DMS153 treated with DMSO at 0.1 percent for 48 hours (cell line): ENCODE measurements around the gene MRPS18B.

Experiments used
- DNase-seq: peaks from one replicate; lab custom pipeline; 2025; ENCODE audit not compliant: unreplicated experiment; lab: John Stamatoyannopoulos, UW

The MRPS18B gene

DNA sequence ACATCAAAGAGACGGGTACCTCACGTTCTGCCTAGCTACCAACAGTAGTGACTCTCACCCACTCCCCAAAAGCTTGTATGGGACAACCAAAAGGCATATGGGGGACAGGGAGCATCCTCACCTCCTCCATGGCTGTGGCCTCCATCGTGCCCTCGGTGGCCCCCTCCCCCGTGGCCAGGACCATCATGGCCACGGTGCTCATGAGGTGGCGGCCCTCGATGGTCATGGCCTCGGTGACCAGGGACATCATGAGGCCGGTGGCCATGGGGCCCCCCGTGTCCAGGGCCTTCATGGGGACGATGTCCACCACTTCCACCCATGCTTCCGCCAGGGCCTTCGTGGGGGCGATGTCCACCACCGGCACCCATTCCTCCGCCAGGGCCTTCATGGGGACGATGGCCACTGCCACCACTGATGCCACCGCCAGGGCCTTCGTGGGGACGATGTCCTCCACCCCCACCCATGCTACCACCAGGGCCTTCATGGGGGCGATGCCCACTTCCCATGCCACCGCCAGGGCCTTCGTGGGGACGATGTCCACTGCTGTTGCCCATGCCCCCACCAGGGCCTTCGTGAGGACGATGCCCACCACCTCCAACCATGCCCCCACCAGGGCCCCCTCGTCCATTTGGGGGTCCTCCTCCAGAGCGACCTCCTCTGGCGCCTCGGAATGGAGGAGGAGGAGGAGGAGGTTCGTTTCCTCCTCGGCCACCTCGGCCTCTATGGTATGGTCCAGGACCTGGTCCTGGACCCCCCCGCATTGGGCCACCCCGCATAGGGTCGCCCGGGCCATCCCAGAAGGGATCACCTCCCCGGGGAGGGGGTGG, 15.6 kb upstream of the MRPS18B start:
- DNase-seq: no peak

DNA sequence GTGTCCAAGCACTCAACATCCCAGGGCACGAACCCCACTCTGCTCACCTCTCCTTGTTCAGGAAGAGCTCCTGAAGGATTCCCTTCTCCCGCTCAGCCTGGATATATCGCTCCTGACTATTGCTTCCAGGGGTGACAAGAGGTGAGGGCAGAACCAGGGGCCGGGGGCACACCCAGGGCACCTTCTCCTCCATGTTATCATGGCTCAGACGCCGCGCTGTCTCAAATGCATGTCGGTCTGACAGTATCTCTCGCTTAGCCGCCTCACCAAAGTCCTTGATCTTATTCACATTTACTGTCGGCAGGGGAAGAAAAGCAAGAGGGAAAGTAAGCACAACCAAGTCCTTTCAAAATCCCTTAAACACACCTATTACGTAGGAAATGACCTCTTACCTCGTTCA, 13.7 kb upstream of the MRPS18B start:
- no peak for DNase-seq

DNA sequence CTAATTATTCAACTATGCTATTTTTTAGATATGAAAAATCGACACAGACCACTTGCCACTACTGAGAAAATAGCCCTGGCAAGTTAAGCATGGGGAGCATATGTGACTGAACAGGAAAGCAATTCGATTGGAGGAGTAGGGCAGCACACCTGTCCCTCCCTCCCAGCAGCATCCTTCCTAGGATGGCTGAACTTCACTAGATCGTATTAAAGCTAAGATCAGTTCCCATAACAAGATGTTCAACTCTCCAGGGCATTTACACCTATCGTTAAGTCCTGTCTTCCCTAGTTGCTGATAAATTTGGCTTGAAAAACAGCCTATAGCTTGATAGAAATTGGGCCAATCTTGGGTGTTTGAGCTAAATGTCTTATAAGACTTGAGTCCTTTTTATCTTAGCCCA, 7.6 kb upstream of the MRPS18B start:
- DNase-seq: no peak

DNA sequence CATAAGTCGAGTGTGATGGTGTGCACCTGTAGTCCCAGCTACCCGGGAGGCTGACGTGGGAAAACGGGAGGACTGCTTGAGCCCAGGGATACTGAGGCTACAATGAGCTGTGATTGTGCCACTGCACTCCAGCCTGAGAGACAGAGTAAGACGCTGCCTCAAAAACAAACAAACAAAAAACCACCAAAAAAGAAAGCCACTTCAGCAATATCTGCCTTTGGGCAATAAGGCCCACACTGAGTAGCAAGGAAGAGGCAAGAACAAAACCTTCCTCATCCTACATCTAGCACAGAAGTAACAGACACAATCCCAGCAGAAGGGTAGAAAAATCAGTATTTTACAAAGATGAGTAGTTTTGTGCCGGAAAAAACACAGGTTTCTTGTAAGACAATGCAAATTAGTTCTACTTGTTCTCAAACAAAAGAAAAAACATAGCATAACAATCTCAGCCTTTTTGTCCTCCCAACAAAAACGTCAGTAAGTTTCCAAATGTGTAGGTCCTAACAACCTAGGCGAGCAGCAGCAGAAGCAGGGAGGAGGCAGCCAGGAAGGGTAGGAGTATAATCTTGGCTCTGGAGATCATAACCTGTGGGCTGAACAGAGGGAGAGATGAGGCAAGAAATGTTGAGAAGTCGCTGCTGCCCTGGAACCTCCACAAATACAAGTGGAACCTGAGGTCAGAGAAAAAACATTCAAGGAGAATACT, 6.3 kb upstream of the MRPS18B start:
- no peak for DNase-seq

DNA sequence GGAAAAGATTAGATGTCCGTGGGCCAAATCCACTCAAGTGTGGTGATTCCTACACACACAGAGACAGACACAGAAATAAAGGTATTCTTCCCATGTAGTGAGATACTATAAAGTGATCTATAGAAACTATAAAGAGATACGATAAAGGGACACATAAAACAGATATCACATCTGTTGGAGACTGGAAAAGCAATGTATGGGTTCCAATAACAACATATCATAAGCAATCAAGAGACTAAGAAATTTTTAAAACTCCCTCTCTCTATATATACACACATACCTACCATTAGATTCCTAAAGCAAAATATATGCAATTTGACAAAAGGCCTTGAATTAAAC, 5.8 kb upstream of the MRPS18B start:
- no peak for DNase-seq

DNA sequence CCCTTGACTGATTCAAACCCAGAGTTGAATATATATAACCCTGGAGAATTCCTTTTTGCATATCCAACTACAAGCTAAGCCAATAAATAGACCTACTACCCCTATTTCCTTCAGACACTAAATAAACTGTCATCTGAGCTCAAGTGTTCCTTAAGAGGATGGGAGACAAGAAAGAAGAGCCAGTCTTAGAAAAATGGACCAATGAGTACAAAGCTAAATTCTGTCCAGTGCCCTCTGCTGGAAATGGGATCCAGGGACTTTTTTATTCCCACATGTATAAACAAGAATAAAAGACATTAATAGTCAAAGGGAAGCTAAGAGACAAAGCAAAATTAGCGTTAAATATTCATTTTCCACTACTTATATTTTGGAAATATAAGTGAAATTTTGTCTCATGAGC, 5.4 kb upstream of the MRPS18B start:
- no peak for DNase-seq

DNA sequence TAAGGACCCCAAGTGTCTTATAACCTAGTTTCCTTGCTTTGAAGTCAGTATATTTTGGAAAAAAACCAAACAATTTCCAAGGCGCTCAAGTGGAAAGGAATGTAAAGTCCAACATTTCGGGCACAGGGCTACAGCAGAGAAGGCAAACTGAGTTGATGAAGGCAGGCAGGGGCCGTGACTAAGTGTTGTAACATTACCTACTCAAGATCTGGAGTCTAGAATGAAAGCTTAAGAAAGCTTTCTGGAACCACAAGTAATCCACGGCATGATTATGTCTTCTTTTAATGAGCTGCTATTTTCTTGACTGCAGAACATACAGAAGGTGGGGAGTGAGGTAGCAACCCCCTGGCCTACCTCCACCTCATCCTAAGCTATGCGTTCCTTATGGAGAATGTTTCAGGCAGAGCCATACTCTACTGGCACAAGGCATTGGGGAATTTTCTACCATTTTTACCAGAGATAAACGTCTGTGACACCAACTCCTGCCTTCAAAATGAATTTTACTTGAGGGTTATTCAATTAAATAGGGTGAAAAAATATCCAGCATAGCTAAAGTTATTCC, 4.9 kb upstream of the MRPS18B start:
- no peak for DNase-seq

DNA sequence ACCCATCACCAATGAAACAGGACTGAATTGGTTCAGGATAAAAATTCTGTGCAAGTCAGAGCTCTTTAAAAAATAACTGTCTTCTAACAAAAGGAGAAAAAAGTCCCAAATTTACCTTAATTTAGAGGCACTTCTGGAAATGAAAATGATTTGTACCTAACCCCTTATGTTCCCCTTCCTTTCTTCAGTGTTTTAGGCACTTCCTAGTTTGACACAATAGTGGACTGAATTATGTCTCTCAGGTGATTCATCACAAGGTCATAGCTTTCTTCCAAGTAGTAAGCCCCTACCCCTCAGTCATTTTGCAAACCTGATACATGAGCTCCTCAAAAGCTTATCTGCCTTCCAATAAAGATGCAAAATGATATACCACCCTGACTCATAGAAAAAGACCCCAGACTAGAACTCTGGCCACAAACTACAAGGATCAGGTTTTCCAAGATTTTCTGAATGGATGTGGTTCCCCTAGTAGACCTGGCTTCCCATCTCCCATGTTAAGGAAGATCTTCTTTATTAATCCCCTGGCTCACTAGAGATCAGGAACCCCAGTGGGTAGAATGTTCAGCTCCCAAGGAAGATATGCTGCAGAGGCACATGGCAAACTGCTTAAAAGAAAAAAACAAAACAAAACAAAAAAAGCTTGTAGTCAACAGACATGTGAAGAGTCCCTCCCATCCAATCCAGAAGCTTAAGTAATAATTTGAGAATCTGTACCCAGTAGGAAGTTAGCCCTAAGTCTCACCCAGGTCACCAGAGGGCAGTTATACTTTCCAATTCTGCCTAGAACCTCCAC, 4.2 kb upstream of the MRPS18B start:
- DNase-seq: no peak

DNA sequence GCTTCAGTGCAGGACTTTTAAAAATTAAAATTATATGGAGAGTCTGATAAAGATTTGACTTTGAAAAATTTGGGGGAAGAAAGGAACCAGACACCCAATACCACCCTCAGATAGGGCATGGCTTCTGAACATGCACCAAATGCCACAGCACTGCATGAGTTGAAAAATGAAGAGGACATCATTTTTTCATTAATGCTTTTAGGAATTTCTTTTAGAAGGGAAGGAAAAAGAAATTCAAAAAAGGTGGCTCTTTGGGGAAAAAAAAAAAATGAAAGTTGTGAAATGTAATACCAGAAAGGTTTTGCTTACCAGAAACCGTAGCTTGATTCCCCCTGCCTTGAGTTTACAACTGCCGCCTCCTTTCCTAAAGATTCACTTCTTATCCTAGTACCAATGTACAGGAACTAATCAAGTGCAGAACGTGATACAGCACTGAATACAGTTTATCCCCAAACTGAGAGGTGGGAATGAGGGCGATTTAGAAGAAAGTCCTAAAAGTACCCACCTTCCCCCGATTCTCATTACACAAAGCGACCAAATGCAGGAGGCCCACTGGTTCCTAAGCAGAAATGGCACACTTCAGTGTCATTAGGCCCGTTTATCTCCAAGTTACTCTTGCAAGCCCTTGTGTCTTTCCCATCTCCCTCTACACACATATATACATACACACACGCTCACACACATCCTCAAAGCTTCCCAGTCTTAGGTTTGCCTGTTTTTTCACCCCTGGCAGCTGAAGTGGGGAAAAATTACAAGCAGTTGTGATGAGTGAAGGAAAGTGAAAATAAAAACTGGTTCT, 3.4 kb upstream of the MRPS18B start:
- peak; percentile 52 for DNase-seq

DNA sequence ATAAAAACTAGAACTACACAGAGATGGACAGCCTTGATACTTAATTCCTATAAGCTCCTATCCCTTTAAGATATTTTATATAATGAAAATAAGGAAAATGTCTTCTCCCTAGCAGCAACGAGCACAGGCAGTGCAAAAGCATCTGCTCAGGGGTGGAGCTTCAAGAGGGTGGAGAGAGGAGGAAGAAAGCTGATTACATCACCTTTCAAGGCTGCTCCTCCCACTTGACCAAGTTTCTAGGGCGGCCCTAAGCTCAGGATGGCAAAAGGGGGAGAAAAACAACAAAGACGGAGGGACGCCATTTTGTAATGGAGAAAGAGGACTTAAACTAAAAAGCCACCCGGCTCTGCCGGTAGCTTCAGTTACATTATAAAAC, 2.8 kb upstream of the MRPS18B start:
- peak; percentile 86 for DNase-seq

DNA sequence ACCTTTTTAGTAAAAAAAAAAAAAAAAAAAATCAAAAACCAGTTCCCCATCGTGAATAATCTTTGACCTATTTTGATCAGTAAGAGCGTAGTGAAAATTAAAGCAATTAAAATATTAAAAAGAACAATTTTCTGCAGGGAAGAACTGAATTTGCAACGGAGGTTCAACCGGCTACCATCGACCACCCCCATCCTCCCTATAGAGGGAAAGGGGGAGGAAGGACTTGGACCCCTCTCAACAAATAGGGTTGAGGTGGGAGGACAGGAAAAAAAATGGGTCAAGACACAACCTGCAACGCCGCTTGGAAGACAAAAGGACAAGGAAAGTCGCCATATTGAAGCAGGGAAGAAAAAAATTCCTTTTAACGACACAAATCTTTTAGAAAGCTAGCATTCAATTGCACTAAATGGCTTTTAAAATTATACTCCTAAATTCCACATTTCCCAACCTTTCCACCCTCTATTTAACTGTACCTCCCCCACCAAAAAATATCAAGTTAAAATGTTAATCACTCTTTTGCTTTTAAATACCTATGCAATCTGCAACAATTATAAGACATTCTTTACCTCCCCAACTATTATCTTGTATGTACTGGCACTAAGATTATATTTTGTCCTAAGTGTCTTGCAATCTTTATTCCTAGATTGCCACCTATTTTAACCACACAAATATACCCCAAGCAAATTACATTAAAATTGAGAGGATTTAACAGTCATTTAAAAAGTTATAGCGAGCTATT, 2.3 kb upstream of the MRPS18B start:
- peak; percentile 65 for DNase-seq

DNA sequence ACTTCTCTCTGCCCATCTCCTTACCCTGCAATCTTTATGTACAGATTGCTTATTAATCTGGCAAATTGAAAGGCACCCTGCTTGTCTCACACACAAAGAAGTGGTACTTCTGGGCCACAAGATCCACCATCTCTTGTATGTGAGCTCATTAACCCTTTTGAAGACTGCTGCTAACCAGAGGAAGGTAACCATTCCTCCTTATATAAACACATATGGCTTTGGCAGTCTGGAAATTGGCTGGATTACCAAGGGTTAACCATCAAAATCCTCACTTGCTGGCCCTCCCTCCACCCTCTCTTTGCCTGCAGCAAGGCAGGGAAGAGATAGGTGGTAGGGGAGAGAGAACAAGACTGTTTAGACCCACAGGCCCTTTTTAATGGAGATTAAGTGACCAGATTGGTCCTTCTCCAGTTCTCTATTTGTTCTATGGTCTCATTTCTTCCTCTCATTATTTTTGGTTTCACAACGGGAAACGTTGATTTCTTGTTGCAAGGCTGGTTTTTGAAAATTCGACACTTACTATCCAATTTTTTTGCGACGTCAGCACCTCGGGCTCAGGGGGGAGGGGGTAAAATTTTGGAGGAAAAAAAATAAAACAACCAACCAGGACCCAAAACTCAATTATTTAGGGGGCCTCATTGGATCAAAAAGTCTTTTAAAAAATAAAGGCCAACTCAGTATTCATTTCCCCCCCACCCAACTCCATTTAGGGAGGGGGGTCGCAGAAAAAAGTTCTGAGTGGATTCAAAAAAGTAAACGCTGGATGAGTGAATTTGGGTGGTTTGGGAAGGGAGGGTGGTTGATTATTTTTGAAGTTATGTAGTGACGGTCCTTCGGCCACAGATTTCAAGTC, 1.5 kb upstream of the MRPS18B start:
- DNase-seq: peak; percentile 53

DNA sequence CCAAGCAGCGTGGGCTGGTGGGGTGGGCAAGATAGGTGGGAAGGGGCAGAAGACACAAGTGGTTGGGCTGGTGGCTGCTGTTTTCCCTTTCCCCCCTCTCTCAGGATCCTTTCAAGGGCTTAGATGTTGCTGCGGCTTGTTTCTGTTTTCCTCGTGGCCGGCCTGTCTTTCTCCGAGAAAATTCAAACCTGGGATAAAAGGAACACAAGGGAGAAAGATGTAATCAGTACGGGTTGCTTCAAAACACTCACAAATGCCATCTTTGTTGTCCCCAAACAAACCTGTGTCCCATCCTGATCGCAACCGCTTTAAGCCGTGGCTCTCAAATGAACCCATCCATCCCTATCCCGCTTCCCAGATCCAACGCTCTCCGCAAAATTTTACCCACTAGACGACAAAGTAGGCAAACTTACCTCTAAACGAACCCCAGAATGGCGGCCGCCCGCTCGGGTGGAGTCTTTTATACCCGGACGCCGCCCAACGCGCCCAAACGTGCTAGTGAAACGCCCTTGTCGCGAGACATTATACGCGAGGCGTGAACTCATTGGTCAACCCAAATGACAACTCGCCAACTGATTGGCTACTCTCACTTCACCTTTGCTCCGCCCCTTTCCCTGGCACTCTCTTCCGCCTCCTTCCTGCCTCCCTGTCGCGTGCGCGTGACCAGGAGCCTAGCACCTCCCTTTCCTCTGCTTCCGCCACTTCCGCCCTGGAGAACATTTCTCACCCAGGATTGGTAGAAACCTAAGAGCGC, 652 bp upstream of the MRPS18B start, which contains the start of gene PPP1R10:
TSS of gene PPP1R10 (minus strand) at position 433 of the 754 bp plus-strand sequence. CDS start 7,299 bp downstream, outside the sequence.
- DNase-seq: peak; percentile 98

DNA sequence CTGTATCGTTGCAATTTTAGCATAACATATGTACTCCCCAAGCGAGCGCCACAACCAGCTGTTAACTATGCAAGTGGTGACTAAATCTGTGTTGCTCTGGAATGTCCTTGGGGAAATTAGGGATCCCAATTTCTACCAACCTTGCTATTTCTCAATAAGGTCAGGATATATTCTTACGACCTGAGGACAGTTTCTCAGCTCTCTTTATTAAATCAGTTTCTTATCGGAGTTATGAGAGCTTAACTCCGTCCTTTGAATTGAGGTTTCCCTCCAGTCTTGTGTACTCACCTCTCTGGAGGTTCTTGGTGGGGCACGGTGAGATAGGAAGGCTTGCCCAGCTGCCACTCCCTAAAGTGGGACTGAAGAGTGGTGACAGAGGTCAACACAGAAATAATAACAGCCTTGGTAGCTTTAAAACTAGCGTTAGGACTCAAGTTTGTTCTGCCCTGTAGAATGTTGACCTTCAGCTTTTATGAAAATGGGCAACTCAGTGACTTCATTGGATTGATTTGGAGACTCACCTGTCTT, 694 bp downstream of the MRPS18B start:
- no peak for DNase-seq

DNA sequence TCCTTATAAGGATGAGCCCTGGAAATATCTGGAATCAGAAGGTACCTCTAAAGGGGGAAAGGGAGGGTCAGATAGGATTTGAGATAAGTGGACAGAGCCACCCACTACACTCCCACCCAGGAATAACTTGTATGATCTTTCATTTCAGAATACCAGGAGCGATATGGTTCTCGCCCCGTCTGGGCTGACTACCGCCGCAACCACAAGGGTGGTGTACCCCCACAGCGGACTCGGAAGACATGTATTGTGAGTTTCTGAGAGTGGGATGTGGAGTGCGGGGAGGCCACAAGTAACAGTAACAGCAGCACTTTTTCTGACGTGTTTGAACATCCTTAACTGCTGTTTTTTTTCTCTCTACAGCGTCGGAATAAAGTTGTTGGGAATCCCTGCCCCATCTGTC, 1.9 kb downstream of the MRPS18B start:
- DNase-seq: no peak

DNA sequence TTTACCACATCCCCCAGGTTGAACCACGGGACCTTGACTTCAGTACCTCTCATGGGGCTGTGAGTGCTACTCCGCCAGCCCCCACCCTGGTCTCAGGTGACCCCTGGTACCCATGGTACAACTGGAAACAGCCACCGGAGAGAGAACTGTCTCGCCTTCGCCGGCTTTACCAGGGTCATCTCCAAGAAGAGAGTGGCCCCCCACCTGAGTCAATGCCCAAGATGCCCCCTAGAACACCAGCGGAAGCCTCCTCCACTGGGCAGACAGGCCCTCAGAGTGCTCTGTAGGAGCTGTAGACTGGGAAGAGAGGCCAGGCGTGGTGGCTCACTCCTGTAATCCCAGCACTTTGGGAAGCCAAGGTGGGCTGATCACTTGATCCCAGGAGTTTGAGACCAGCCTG, 7.9 kb downstream of the MRPS18B start:
- DNase-seq: no peak

DNA sequence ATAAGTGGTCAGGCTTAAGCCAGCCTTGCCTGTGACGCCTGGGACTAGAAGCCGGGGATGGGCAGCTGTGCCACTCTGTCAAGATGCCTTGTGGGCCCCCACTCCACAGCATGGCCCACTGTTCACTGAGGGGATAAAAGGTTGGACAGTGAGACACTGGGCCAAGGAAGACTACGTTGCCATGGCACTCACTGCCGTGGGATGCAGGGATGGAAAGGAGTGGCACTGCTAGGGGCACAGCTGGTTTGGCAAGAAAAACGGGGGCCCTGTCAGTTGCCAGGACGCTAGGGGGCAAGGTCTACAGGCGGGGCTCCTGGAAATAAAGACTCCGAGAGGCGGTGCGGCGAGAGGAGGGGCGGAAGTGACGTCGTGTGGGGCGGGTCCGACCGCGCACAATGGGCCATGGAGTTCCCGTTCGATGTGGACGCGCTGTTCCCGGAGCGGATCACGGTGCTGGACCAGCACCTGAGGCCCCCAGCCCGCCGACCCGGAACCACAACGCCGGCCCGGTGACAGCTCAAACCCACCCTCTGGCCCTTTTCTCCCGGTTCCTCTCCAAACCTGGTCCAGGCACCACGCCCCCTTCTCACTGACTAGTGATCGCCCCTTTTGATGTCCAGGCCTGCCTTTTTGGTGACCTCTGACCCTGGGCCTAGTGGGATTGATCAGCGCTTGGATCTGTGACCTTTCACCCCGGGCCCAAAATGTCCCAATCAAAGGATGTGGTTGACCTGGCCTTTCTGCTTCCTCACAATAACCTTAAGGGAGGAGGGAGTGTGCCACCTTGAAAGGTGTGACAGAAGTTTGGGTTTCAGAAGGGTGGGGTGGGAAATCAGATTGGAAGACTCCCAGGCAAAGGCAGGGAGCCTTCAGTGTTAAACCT, 9.1 kb downstream of the MRPS18B start, which contains the start of gene ATAT1:
TSS of gene ATAT1 (plus strand) at position 391 of the 883 bp plus-strand sequence.
- peak; percentile 52 for DNase-seq
